ENCODE measurements around the gene ANKRD13D. TPM values are rescaled to one million over a fixed set of nuclear protein-coding genes. Genes with fewer than 3 reads are reported as not detected.

ANKRD13D gene
- total and polyA plus RNA-seq, 2 of the 8 experiments (the other 6 are each of a cell fraction or from before 2014, with no cell fraction given) = 24.9 to 26.5 TPM

- WGBS, 2 experiments (ENCODE audit: extremely low coverage in 1 of 2, insufficient coverage in 1 of 2, insufficient read length in 1 of 2, insufficient replicate concordance in 2 of 2, low coverage in 1 of 2, low lambda C conversion rate in 2 of 2, missing lambda C conversion rate in 1 of 2) = 90% methylated on average over 3 of the region's 3 CpGs; no CpG with 5 or more reads in 1 of the 2 experiments
- POLR2A ChIA-PET (ENCODE audit: partially characterized antibody) = interaction anchor here (0.9 kb wide), 1 partner anchor 53 kb away, joined by 3 read pairs; no protein-coding TSS in a partner anchor
- no peak for FAIRE-seq
- TF ChIP-seq YY1 (IDR thresholded peaks at IDR 0.05; ENCODE audit: low read depth, low read length) (no peak), PHF8 (conservative IDR thresholded peaks at IDR 0.05; ENCODE audit: low read depth, low read length) (no peak), EP300 (IDR thresholded peaks at IDR 0.05; ENCODE audit: borderline replicate concordance in 1 of 2, low read depth in 2 of 2, low read length in 2 of 2) (no peak), RAD21 (IDR thresholded peaks at IDR 0.05 in 1 of 2, conservative IDR thresholded peaks at IDR 0.05 in 1 of 2; ENCODE audit: low read depth in 2 of 2, low read length in 2 of 2) (no peak), JUN (IDR thresholded peaks at IDR 0.05; ENCODE audit: low read depth, low read length) (no peak), TEAD4 (IDR thresholded peaks at IDR 0.05; ENCODE audit: low read depth, low read length) (no peak), POLR2A (IDR thresholded peaks at IDR 0.05; ENCODE audit: control extremely low read depth in 1 of 2, low read depth in 2 of 2, low read length in 2 of 2) (no peak)
Measured at GRCh38 chr11:67293090-67293489, 4.0 kb downstream of the ANKRD13D start.

More at GRCh38 chr11:67293090-67293489, 4.0 kb downstream of the ANKRD13D start:
- Histone ChIP-seq H2BK15ac (ENCODE audit: low read length) (no peak overlapping the region), H3K9me3 (ENCODE audit: insufficient read depth in 2 of 2, low read depth in 1 of 2, low read length in 1 of 2) (no peaks in the 10 kb centered on the region; a peak in 1 of 4 replicates), H2BK12ac (ENCODE audit: low read depth, low read length) (no peak overlapping the region), H3K14ac (ENCODE audit: insufficient read length) (no peak overlapping the region), H2AK5ac (ENCODE audit: low read depth, low read length) (no peak overlapping the region), H3K79me2 (ENCODE audit: control insufficient read depth in 1 of 2, insufficient read depth in 2 of 2, low read length in 2 of 2) (no peaks in the 10 kb centered on the region; a peak in 1 of 4 replicates), H3K4me1 (replicated peaks in 1 of 4; ENCODE audit: control insufficient read depth in 3 of 4, insufficient read depth in 4 of 4, low read length in 3 of 4) (peaks cover 0 to 10% (median 7%) of the 10 kb centered on the region in 4 experiments; a peak in 6 of 7 replicates), H3K4me2 (ENCODE audit: insufficient read depth in 1 of 2, low read depth in 2 of 2, low read length in 2 of 2) (no peak overlapping the region), H3K18ac (ENCODE audit: extremely low read depth, low read length) (no peak overlapping the region), H3K4ac (replicated peaks; ENCODE audit: insufficient read length, low read depth, low read length) (no peak overlapping the region), H2AFZ (ENCODE audit: low read length) (no peak overlapping the region), H3K23me2 (ENCODE audit: low read depth, low read length) (peaks cover 7% of the 10 kb centered on the region; the same call in 1 of the 2 replicates), H2BK20ac (ENCODE audit: low read length) (no peak overlapping the region), H3K36me3 (ENCODE audit: control insufficient read depth in 2 of 4, insufficient read depth in 4 of 4, low read length in 3 of 4) (peaks cover 0 to 13% (median 5%) of the 10 kb centered on the region in 4 experiments; a peak in 3 of 8 replicates), H3K9ac (replicated peaks in 1 of 4; ENCODE audit: extremely low read depth in 1 of 4, low read depth in 3 of 4, low read length in 3 of 4) (no peak overlapping the region), H3K56ac (replicated peaks; ENCODE audit: insufficient read length, low read depth, low read length) (no peak overlapping the region), H4K20me1 (replicated peaks in 1 of 2; ENCODE audit: control insufficient read depth in 1 of 2, insufficient read depth in 2 of 2, low read length in 2 of 2) (peaks cover 0 to 4% of the 10 kb centered on the region in 2 experiments), H3K23ac (ENCODE audit: insufficient read length) (no peak overlapping the region), H4K8ac (ENCODE audit: extremely low read depth, insufficient read depth, low read length) (no peak overlapping the region), H2BK120ac (replicated peaks; ENCODE audit: low read depth, low read length) (no peak overlapping the region), H4K91ac (replicated peaks; ENCODE audit: insufficient read length, low read length) (no peak overlapping the region), H3K27ac (ENCODE audit: low read depth, low read length) (no peak overlapping the region), H3K4me3 (ENCODE audit: extremely low read depth in 1 of 4, insufficient read depth in 2 of 4, low read depth in 3 of 4, low read length in 4 of 4) (no peak overlapping the region), H4K5ac (ENCODE audit: insufficient read length, low read depth, low read length) (no peak overlapping the region), H2BK5ac (ENCODE audit: low read depth, low read length) (no peak overlapping the region), H3K27me3 (replicated peaks in 1 of 4; ENCODE audit: control insufficient read depth in 3 of 4, extremely low read depth in 1 of 4, insufficient read depth in 3 of 4, low read length in 3 of 4) (no peaks in the 10 kb centered on the region), H3K79me1 (ENCODE audit: low read depth, low read length) (no peaks in the 10 kb centered on the region; the same call in 1 of the 2 replicates)
- CTCF ChIA-PET (ENCODE audit: partially characterized antibody) = interaction anchor here (0.9 to 2.0 kb wide), 6 partner anchors 16 to 89 kb away, joined by 3 to 6 read pairs (median 3); no protein-coding TSS in a partner anchor
- DNase-seq (ENCODE audit: low read depth in 1 of 2, low spot score in 2 of 2) = no peak
